GM10847 (cell line): ENCODE results near the gene ELOVL1.

Experiments
- POLR2A ChIP-seq: IDR thresholded peaks from 2 replicates; pipeline ENCODE4 v1.6.1; 2011; ENCODE audit not compliant: insufficient read length; ENCODE audit errors: extremely low read depth

Gene ELOVL1

GRCh38 chr1:43363935-43364525, 3.8 kb downstream of the ELOVL1 start:
- TF ChIP-seq POLR2A, result no peak

DNA sequence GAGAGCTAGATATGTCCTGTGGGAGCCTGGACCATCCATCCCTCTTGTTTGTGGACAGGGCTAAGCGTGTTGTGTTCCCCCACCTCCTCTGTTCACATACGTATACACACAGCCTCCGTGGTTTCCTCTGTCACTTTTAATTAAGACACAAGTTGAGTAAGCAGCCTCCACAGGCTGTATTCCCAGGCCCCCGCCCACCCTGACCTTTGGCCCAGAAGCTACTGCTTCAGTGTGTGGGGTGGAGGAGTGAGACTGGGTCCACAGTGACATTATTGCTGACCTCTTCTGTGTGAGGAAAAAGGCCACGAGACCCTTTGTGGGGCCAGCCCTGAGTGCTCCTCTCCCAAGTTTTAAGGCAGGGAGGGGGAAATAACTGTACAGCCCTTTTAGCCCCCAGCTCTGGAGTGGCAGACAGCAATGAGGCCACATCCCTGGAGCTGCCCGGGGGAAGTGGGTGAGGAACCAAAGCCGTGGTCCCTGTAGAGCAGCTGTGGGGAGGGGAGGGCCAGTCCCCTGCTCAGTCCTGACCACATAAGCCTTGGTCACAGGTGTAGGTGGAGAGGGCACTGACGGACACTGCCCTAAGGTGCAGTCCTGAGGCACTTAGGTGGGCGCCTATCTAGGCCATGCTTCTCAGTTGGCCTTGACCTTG, 4.4 kb downstream of the ELOVL1 start:
- TF ChIP-seq POLR2A, result no peak

DNA sequence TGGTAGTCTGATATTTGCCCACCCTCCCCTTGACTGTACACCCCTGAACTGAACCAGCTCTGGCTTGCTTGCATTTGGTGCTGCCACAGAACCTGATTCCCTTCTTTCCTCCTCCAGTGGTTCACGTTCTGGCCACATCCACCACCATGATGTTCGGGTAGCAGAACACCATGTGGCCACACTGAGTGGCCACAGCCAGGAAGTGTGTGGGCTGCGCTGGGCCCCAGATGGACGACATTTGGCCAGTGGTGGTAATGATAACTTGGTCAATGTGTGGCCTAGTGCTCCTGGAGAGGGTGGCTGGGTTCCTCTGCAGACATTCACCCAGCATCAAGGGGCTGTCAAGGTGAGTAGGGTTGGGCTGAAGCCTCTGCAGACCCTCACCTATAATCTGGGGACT, 7.2 kb downstream of the ELOVL1 start:
- TF ChIP-seq POLR2A, result no peak

DNA sequence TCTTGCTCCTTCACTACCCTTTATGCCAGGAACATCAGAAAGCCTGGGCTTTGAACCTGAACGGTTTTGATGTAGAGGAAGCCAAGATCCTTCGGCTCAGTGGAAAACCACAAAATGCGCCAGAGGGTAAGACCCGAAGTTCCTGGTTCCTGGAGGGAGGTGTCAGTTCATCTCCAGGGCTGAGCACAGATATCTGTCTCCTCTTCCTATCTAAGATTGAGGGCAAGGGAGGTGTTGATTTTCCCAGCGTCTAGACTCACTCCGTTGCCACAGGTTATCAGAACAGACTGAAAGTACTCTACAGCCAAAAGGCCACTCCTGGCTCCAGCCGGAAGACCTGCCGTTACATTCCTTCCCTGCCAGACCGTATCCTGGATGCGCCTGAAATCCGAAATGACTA, 8.1 kb downstream of the ELOVL1 start:
- TF ChIP-seq POLR2A, result no peak

- peak; percentile 51 for TF ChIP-seq POLR2A
Measured at GRCh38 chr1:43358746-43359693, 8.8 kb downstream of the ELOVL1 start, which contains the start of gene CDC20. Gene CDC20 (plus strand): TSS chr1:43358981. CDS start chr1:43359216, 235 bp downstream.

- peak; percentile 62 for TF ChIP-seq POLR2A
Measured at GRCh38 chr1:43358121-43358745, 9.6 kb downstream of the ELOVL1 start.

DNA sequence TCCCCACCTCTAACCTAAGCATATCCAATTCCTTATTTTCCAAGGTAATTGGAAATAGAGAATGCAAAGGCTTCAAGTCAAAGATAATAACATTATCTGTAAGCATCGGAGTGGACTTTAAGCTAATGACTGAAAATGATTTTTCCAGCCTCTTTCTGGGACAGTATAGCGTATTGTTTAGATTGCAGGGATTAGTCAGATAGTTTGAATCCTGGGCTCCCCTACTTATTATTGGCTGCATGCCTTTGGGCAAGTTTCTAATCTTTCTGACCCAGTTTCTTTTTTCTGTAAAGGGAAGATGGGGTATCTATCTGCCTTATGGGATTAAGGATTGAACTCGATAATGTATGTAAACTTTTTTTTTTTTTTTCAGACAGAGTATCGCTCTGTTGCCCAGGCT, 10.6 kb downstream of the ELOVL1 start:
- no peak for TF ChIP-seq POLR2A

- no peak for TF ChIP-seq POLR2A
Measured at GRCh38 chr1:43354936-43355335, 12.9 kb downstream of the ELOVL1 start.

- no peak for TF ChIP-seq POLR2A
Measured at GRCh38 chr1:43354471-43354870, 13.3 kb downstream of the ELOVL1 start.

DNA sequence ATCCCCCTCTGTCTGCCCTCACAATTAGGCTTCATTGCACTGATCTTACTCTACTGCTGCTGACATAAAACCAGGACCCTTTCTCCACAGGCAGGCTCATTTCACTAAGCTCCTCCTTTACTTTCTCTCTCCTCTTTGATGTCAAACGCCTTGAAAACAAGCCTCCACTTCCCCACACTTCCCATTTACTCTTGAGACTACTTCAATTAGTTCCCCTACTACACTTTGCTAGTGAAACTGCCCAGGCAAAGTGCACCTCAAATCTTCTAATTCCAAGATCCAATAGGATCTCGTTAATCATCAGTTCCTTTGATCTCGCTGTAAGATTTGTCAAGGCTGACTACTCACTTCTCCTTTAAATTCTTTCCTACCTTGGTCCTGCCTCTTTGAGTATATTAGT, 14.9 kb downstream of the ELOVL1 start:
- TF ChIP-seq POLR2A, result no peak

- no peak for TF ChIP-seq POLR2A
Measured at GRCh38 chr1:43352351-43352705, 15.5 kb downstream of the ELOVL1 start.

- TF ChIP-seq POLR2A, result no peak
Measured at GRCh38 chr1:43351421-43352350, 16.1 kb downstream of the ELOVL1 start.

GRCh38 chr1:43350976-43351375, 16.8 kb downstream of the ELOVL1 start:
- no peak for TF ChIP-seq POLR2A

- TF ChIP-seq POLR2A, result no peak
Measured at GRCh38 chr1:43349594-43350306, 18.1 kb downstream of the ELOVL1 start.
